ENCODE measurements around the gene DYNLT5. TPM values are rescaled to one million over a fixed set of nuclear protein-coding genes. Genes with fewer than 3 reads are reported as not detected.

The DYNLT5 gene
- total RNA-seq, 1 experiment from 2014 or later = 1.3 TPM

- TF ChIP-seq, protein P1, sequence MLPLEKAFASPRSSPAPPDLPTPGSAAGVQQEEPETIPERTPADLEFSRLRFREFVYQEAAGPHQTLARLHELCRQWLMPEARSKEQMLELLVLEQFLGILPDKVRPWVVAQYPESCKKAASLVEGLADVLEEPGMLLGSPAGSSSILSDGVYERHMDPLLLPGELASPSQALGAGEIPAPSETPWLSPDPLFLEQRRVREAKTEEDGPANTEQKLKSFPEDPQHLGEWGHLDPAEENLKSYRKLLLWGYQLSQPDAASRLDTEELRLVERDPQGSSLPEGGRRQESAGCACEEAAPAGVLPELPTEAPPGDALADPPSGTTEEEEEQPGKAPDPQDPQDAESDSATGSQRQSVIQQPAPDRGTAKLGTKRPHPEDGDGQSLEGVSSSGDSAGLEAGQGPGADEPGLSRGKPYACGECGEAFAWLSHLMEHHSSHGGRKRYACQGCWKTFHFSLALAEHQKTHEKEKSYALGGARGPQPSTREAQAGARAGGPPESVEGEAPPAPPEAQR (CRISPR knock-in tag; IDR thresholded peaks at IDR 0.05) = no peak
- TF ChIP-seq, protein P2, sequence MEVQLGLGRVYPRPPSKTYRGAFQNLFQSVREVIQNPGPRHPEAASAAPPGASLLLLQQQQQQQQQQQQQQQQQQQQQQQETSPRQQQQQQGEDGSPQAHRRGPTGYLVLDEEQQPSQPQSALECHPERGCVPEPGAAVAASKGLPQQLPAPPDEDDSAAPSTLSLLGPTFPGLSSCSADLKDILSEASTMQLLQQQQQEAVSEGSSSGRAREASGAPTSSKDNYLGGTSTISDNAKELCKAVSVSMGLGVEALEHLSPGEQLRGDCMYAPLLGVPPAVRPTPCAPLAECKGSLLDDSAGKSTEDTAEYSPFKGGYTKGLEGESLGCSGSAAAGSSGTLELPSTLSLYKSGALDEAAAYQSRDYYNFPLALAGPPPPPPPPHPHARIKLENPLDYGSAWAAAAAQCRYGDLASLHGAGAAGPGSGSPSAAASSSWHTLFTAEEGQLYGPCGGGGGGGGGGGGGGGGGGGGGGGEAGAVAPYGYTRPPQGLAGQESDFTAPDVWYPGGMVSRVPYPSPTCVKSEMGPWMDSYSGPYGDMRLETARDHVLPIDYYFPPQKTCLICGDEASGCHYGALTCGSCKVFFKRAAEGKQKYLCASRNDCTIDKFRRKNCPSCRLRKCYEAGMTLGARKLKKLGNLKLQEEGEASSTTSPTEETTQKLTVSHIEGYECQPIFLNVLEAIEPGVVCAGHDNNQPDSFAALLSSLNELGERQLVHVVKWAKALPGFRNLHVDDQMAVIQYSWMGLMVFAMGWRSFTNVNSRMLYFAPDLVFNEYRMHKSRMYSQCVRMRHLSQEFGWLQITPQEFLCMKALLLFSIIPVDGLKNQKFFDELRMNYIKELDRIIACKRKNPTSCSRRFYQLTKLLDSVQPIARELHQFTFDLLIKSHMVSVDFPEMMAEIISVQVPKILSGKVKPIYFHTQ (CRISPR knock-in tag; IDR thresholded peaks at IDR 0.05) = no peak
- TF ChIP-seq TP53 (CRISPR knock-in tag; IDR thresholded peaks at IDR 0.05) = 0 out of 2 replicates have a peak, but pooled peaks have one; percentile 20
- TF ChIP-seq FOXP1 (CRISPR knock-in tag; IDR thresholded peaks at IDR 0.05; ENCODE audit: borderline replicate concordance) = peak; percentile 40; the same call in 1 of the 2 replicates
- TF ChIP-seq ZNF512 (CRISPR knock-in tag; IDR thresholded peaks at IDR 0.05; ENCODE audit: borderline replicate concordance) = no peak
- no peak for TF ChIP-seq ZNF121 (CRISPR knock-in tag; IDR thresholded peaks at IDR 0.05)
Measured at GRCh38 chr1:66752000-66752592, at the start of gene DYNLT5 (continued).

GRCh38 chr1:66704177-66704875 is 47.9 kb upstream of the DYNLT5 start:
- Mint-ChIP-seq H3K27me3 (ENCODE audit: low read depth) (no peaks in the 10 kb centered on the region), H3K4me3 (no peak overlapping the region), H3K27ac (no peak overlapping the region), H3K9me3 (no peaks in the 10 kb centered on the region), H3K4me1 (peaks cover 2% of the 10 kb centered on the region; the same call in 1 of the 2 replicates), H3K36me3 (no peaks in the 10 kb centered on the region)
- TF ChIP-seq ZNF512 (CRISPR knock-in tag; IDR thresholded peaks at IDR 0.05; ENCODE audit: borderline replicate concordance) = no peak
- TF ChIP-seq ZNF423 (CRISPR knock-in tag; IDR thresholded peaks at IDR 0.05) = no peak
- TF ChIP-seq JAZF1 (CRISPR knock-in tag; IDR thresholded peaks at IDR 0.05) = no peak
- TF ChIP-seq ZNF425 (CRISPR knock-in tag; conservative IDR thresholded peaks at IDR 0.05) = no peak
- no peak for TF ChIP-seq ZNF317 (CRISPR knock-in tag; IDR thresholded peaks at IDR 0.05; ENCODE audit: borderline replicate concordance, low read depth)
- TF ChIP-seq ZBTB21 (CRISPR knock-in tag; IDR thresholded peaks at IDR 0.05; ENCODE audit: borderline replicate concordance) = no peak
- no peak for TF ChIP-seq SP1 (CRISPR knock-in tag; conservative IDR thresholded peaks at IDR 0.05)
- no peak for TF ChIP-seq MYBL2 (CRISPR knock-in tag; IDR thresholded peaks at IDR 0.05)
- no peak for TF ChIP-seq NR1H2 (CRISPR knock-in tag; IDR thresholded peaks at IDR 0.05)
- TF ChIP-seq GTF2I (CRISPR knock-in tag; conservative IDR thresholded peaks at IDR 0.05) = no peak
- TF ChIP-seq TP53 (CRISPR knock-in tag; IDR thresholded peaks at IDR 0.05) = no peak
- no peak for TF ChIP-seq ZNF232 (CRISPR knock-in tag; IDR thresholded peaks at IDR 0.05)
- no peak for ATAC-seq
- no peak for DNase-seq (ENCODE audit: low spot score)
- ChIA-PET CTCF (no interaction called here), POLR2A (no interaction called here)

All from WTC11 (cell line).